ENCODE data around the gene ARID3A. TPM values are rescaled to one million over a fixed set of nuclear protein-coding genes. Genes with fewer than 3 reads are reported as not detected.

Gene ARID3A
- total and polyA plus RNA-seq, 2 of the 8 experiments (the other 6 are each of a cell fraction or from before 2014, with no cell fraction given) = 40.5 to 77.4 TPM

DNA sequence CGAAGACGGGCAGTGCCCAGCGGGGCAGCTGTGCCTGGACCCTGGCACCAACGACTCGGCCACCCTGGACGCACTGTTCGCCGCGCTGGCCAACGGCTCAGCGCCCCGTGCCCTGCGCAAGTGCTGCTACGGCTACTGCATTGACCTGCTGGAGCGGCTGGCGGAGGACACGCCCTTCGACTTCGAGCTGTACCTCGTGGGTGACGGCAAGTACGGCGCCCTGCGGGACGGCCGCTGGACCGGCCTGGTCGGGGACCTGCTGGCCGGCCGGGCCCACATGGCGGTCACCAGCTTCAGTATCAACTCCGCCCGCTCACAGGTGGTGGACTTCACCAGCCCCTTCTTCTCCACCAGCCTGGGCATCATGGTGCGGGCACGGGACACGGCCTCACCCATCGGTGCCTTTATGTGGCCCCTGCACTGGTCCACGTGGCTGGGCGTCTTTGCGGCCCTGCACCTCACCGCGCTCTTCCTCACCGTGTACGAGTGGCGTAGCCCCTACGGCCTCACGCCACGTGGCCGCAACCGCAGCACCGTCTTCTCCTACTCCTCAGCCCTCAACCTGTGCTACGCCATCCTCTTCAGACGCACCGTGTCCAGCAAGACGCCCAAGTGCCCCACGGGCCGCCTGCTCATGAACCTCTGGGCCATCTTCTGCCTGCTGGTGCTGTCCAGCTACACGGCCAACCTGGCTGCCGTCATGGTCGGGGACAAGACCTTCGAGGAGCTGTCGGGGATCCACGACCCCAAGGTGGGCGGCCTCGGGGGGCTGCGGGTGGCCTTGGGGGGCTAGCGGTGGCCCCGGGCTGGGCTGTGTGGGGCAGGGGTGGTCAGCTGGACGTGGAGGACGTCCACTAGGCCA lies 79.2 kb downstream of the ARID3A start:
- Histone ChIP-seq H4K20me1 (replicated peaks in 1 of 2; ENCODE audit: control insufficient read depth in 1 of 2, insufficient read depth in 2 of 2, low read length in 2 of 2) (peaks cover 0 to 5% of the 10 kb centered on the region in 2 experiments), H2AFZ (ENCODE audit: low read length) (no peak overlapping the region), H2BK120ac (replicated peaks; ENCODE audit: low read depth, low read length) (no peak overlapping the region), H3K4me2 (ENCODE audit: insufficient read depth in 1 of 2, low read depth in 2 of 2, low read length in 2 of 2) (no peak overlapping the region), H3K79me1 (ENCODE audit: low read depth, low read length) (no peaks in the 10 kb centered on the region), H3K27me3 (replicated peaks in 1 of 4; ENCODE audit: control insufficient read depth in 3 of 4, extremely low read depth in 1 of 4, insufficient read depth in 3 of 4, low read length in 3 of 4) (peaks cover 6 to 17% (median 12%) of the 10 kb centered on the region in 4 experiments), H3K23ac (ENCODE audit: insufficient read length) (no peak overlapping the region), H4K8ac (ENCODE audit: extremely low read depth, insufficient read depth, low read length) (peak overlapping the region; percentile 68), H2BK20ac (ENCODE audit: low read length) (no peak overlapping the region), H3K36me3 (ENCODE audit: control insufficient read depth in 2 of 4, insufficient read depth in 4 of 4, low read length in 3 of 4) (peaks cover 0 to 14% (median under 1%) of the 10 kb centered on the region in 4 experiments; a peak in 3 of 8 replicates), H3K4me3 (ENCODE audit: extremely low read depth in 1 of 4, insufficient read depth in 2 of 4, low read depth in 3 of 4, low read length in 4 of 4) (no peak overlapping the region), H3K56ac (replicated peaks; ENCODE audit: insufficient read length, low read depth, low read length) (no peak overlapping the region), H3K4me1 (replicated peaks in 1 of 4; ENCODE audit: control insufficient read depth in 3 of 4, insufficient read depth in 4 of 4, low read length in 3 of 4) (peaks cover 0 to 4% (median 1%) of the 10 kb centered on the region in 4 experiments; a peak in 3 of 7 replicates), H4K91ac (replicated peaks; ENCODE audit: insufficient read length, low read length) (peak overlapping the region; percentile 54), H3K9me3 (ENCODE audit: insufficient read depth in 2 of 2, low read depth in 1 of 2, low read length in 1 of 2) (no peaks in the 10 kb centered on the region), H3K27ac (ENCODE audit: low read depth, low read length) (no peak overlapping the region), H2AK5ac (ENCODE audit: low read depth, low read length) (no peak overlapping the region), H3K9ac (replicated peaks in 1 of 4; ENCODE audit: extremely low read depth in 1 of 4, low read depth in 3 of 4, low read length in 3 of 4) (no peak overlapping the region), H4K5ac (ENCODE audit: insufficient read length, low read depth, low read length) (no peak overlapping the region), H2BK5ac (ENCODE audit: low read depth, low read length) (no peak overlapping the region; the same call in 1 of the 2 replicates), H3K14ac (ENCODE audit: insufficient read length) (no peak overlapping the region), H3K23me2 (ENCODE audit: low read depth, low read length) (peaks cover 2% of the 10 kb centered on the region; the same call in 1 of the 2 replicates), H3K79me2 (ENCODE audit: control insufficient read depth in 1 of 2, insufficient read depth in 2 of 2, low read length in 2 of 2) (no peaks in the 10 kb centered on the region), H3K4ac (replicated peaks; ENCODE audit: insufficient read length, low read depth, low read length) (no peak overlapping the region), H2BK12ac (ENCODE audit: low read depth, low read length) (peak overlapping the region; percentile 84; the same call in 1 of the 2 replicates), H2BK15ac (ENCODE audit: low read length) (no peak overlapping the region), H3K18ac (ENCODE audit: extremely low read depth, low read length) (no peak overlapping the region; the same call in 1 of the 2 replicates)
- POLR2A ChIA-PET (ENCODE audit: partially characterized antibody) = interaction anchor here (0.8 to 7.7 kb wide), 7 partner anchors 9 to 190 kb away, joined by 3 to 81 read pairs (median 4); no protein-coding TSS in a partner anchor
- WGBS, 2 experiments (ENCODE audit: extremely low coverage in 1 of 2, insufficient coverage in 1 of 2, insufficient read length in 1 of 2, insufficient replicate concordance in 2 of 2, low coverage in 1 of 2, low lambda C conversion rate in 2 of 2, missing lambda C conversion rate in 1 of 2) = 93% methylated on average over 67 of the region's 70 CpGs; no CpG with 5 or more reads in 1 of the 2 experiments
- FAIRE-seq = no peak
- no peak for DNase-seq (ENCODE audit: low read depth in 1 of 2, low spot score in 2 of 2)
- CTCF ChIA-PET (ENCODE audit: partially characterized antibody) = interaction anchor here (0.7 to 1.5 kb wide), 7 partner anchors 12 to 187 kb away, joined by 3 to 7 read pairs (median 4); no protein-coding TSS in a partner anchor
- TF ChIP-seq CBX5 (IDR thresholded peaks at IDR 0.05; ENCODE audit: low read depth, low read length) (no peak), TEAD4 (IDR thresholded peaks at IDR 0.05; ENCODE audit: low read depth, low read length) (no peak), POLR2A (IDR thresholded peaks at IDR 0.05; ENCODE audit: control extremely low read depth in 1 of 2, low read depth in 2 of 2, low read length in 2 of 2) (no peak), ZNF274 (IDR thresholded peaks at IDR 0.05; ENCODE audit: borderline replicate concordance, extremely low read depth, low read length) (no peak), RXRA (IDR thresholded peaks at IDR 0.05; ENCODE audit: insufficient read depth, low read depth, low read length) (no peak), SIX5 (IDR thresholded peaks at IDR 0.05; ENCODE audit: low read depth, low read length) (no peak), E2F6 (IDR thresholded peaks at IDR 0.05) (no peak)
- TF ChIP-seq, protein P1, sequence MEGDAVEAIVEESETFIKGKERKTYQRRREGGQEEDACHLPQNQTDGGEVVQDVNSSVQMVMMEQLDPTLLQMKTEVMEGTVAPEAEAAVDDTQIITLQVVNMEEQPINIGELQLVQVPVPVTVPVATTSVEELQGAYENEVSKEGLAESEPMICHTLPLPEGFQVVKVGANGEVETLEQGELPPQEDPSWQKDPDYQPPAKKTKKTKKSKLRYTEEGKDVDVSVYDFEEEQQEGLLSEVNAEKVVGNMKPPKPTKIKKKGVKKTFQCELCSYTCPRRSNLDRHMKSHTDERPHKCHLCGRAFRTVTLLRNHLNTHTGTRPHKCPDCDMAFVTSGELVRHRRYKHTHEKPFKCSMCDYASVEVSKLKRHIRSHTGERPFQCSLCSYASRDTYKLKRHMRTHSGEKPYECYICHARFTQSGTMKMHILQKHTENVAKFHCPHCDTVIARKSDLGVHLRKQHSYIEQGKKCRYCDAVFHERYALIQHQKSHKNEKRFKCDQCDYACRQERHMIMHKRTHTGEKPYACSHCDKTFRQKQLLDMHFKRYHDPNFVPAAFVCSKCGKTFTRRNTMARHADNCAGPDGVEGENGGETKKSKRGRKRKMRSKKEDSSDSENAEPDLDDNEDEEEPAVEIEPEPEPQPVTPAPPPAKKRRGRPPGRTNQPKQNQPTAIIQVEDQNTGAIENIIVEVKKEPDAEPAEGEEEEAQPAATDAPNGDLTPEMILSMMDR (IDR thresholded peaks at IDR 0.05; ENCODE audit: control extremely low read depth in 1 of 3, insufficient read depth in 1 of 3, low read depth in 1 of 3, low read length in 3 of 3) = no peak
